Suprapubic skin (tissue), 3 donors: Measurements from ENCODE around the gene KISS1.

Source experiments
- CTCF ChIP-seq, 2 donors: fragments of 200-600 bp in 1 of 2; fragments of 450-650 bp in 1 of 2; sonication (generic) in 1 of 2; IDR thresholded peaks; one replicate each; pipeline ENCODE4 v1.5.1; 2016 to 2019; ENCODE audit warnings: antibody characterized with exemption in 2 of 2, mild to moderate bottlenecking in 1 of 2, moderate library complexity in 1 of 2
- POLR2AphosphoS5 ChIP-seq, 3 donors: sonication (generic); formaldehyde crosslinking; IDR thresholded peaks; one replicate each; pipeline ENCODE4 v1.6.1; 2017; ENCODE audit warnings: antibody characterized with exemption in 3 of 3

DNA sequence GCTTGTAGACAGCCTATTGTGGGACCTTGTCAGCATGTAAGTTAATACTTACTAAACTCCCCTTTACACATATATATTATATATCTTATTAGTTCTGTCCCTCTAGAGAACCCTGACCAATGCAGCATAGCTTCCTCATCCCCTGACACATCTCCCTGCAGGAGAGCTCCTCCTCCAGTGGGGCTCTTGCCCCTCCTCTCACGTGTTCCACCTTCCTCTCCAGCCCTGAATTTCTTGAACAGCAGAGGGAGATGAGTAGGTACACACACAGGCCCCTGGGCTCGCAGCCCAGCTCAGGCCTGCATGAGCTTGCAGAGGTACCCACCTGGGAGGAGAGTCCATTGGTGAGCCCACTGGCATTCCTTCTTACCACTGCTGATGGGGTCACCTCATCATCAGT is 44.8 kb upstream of the KISS1 start:
- no peak for TF ChIP-seq CTCF (IDR thresholded peaks at IDR 0.05)
- TF ChIP-seq POLR2AphosphoS5 (IDR thresholded peaks at IDR 0.05), result no peak
